Stimulated activated CD8-positive, alpha-beta memory T cell treated with anti-CD3 and anti-CD28 coated beads, Interleukin-4, amount 100 ng/mL, for 48 hours (primary cell): ENCODE data around the gene TMBIM1.
A peak's percentile ranks its signal among the peaks of the same experiment; 100 is the strongest.
"Not testable (repeated sequence)": the region's sequence is repeated elsewhere in the genome, so short reads cannot be mapped to it uniquely, and the experiment has no call there.

Experiments used
- DNase-seq: peaks from one replicate; pipeline ENCODE4 v3.0.0-alpha.2; 2020

The TMBIM1 gene

GRCh38 chr2:218290316-218291261, 1.7 kb downstream of the TMBIM1 start:
- peak; percentile 63 for DNase-seq

DNA sequence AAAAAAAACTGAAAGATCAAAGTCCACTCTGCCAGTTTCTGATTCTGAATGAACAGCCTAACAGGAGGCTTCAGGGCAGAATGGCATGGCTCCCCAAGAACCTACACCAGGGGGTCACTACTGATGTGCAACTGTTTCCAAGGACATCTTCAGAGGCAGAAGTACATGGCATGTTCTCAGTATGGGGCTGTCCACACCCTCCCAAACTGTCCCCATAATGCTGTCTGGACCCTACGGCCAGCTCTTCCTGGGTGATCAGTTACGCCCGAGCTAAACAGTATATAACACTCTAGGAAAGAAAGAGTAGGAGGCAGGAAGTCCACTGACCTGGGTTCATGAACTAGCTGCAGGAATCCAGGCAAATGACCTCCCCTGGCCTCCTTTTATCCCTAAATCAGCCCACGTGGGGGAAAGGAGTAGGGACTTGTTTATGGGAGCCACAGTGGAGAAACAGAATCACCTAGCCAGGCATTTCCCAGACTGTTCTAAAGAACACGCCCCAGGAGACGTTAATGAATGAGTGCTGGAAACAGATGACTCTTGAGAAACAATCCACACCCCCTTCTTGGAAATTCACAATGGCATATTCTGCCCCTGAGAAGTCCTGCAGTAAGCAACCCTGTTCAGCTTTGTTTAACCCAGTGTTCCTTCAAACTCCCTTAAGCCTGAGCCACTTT, 2.5 kb downstream of the TMBIM1 start:
- no peak for DNase-seq

GRCh38 chr2:218286570-218287459, 5.5 kb downstream of the TMBIM1 start:
- peak; percentile 84 for DNase-seq

DNA sequence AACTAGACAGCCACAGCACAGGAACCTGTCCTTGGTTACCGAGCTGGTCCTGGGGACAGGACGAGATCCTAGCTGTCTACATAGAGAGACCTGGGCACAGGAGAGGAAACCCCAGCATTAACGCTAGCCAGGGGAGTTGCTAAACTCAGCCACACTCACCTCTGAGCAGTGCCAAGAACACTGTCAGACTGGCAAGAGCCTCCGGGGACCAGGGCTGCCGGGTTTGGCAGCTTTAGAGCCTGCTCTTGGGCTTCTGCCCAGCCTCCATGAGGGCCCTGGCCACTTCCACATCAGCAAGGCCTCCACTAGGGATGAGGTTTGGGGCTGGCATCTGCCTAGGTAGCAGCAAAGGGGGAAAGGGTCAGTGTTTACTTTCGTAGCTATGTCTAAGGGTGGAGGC, 6.7 kb downstream of the TMBIM1 start:
- no peak for DNase-seq

- DNase-seq: peak; percentile 75
Measured at GRCh38 chr2:218284106-218284811, 8.0 kb downstream of the TMBIM1 start.

DNA sequence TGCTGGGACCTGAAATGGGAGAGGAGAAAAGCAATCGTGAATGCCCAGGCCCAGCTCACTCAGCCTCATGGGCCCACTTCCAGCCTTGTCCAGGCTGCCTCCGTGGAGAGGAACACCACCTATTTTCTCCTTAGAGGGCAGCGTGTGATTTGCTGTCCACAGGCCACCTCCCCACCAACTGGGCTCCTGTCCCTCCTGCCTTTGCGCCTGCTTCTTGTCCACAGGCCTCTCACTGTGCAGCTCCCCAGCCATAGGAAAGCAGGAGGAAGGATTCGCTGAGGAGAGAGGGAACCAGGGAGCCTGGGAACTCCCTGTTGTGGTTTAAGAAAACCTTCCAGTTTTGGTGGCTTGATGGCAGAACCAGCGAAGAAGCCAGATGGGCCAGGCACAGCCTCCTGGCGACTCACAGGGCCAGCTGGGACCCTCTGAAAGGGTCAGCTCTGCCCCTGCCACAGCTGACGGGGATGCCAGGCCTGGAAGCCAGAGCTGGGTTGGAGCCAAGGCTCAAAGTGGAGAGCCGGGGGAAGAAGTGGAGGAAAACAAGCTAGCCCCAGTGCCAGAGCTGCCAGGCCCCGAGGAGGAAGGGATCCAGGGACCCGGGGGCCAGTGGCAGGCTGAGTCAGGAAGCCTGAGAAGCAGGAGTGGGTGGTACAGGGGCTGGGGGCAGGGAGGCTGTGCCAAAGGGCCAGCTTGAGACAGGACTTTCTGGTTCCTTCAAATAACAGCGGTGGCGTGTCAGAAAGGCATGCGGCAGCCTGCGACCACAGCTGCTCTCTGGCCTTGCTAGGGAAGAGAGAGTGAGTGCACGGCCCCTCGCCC, 9.9 kb downstream of the TMBIM1 start:
- no peak for DNase-seq

GRCh38 chr2:218281449-218281848, 10.9 kb downstream of the TMBIM1 start:
- no peak for DNase-seq

GRCh38 chr2:218280260-218280870, 11.9 kb downstream of the TMBIM1 start:
- DNase-seq: no peak

DNA sequence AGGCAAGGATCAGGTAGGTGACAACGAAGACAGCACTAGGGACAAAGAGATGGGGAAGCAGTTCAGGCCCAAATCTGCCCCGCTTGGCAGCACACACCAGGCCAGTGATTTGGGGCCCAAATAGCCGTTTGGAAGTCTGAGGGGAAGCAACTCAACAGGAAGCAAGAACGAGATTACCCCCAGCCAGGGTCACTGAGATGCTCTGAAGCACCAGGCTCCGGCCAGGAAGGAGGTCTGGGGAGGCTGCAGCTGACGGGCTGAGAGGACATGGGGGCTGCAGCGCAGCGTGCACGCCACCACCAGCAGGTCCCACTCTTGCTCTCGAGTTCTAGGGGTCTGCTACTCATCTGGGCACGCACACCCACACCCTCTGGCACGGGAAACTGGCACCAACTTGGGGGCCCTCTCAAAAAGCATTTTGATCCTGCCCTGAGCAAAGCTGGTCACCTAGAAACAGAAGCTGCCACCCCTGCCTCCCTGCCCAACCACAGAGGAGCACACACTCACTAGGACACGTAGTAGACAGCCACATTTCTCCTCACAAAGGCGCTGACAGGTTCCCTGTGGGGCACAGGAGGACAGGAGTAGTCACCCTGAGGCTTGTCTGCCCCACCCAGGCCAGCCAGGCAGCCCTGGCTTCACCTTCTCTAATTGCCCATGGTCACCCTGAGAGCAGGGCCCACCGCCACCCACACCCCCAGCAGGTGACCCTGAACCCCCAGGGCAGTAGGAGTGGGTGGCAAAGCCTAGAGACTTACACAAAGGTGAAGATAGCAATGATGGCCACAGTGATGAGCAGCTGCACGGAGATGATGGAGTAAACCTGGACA, 13.6 kb downstream of the TMBIM1 start:
- no peak for DNase-seq

- no peak for DNase-seq
Measured at GRCh38 chr2:218277921-218278320, 14.4 kb downstream of the TMBIM1 start.

- no peak for DNase-seq
Measured at GRCh38 chr2:218276986-218277755, 15.1 kb downstream of the TMBIM1 start.

- DNase-seq: no peak
Measured at GRCh38 chr2:218275371-218276072, 16.8 kb downstream of the TMBIM1 start.

GRCh38 chr2:218274586-218274985, 17.7 kb downstream of the TMBIM1 start:
- DNase-seq: no peak

DNA sequence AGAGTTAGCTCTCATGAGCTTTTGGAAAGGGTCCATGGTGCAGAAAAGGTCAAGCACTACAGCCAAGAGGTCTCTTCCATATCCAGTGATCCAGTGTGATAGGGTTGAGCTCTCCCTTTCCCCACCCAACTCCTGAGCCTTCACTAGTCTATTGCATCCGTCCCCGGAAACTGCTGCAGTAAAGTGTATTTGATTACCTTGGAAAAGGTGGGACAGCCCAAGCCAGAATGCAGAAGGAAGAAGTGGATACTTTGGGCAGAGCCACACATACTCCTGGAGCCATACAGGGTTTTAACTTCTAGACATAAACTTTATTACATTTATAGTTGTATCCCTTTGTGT, 18.4 kb downstream of the TMBIM1 start:
- no peak for DNase-seq

- DNase-seq: not testable (repeated sequence)
Measured at GRCh38 chr2:218273214-218273907, 18.9 kb downstream of the TMBIM1 start.

GRCh38 chr2:218272531-218273212, 19.6 kb downstream of the TMBIM1 start:
- peak; percentile 84 for DNase-seq

DNA sequence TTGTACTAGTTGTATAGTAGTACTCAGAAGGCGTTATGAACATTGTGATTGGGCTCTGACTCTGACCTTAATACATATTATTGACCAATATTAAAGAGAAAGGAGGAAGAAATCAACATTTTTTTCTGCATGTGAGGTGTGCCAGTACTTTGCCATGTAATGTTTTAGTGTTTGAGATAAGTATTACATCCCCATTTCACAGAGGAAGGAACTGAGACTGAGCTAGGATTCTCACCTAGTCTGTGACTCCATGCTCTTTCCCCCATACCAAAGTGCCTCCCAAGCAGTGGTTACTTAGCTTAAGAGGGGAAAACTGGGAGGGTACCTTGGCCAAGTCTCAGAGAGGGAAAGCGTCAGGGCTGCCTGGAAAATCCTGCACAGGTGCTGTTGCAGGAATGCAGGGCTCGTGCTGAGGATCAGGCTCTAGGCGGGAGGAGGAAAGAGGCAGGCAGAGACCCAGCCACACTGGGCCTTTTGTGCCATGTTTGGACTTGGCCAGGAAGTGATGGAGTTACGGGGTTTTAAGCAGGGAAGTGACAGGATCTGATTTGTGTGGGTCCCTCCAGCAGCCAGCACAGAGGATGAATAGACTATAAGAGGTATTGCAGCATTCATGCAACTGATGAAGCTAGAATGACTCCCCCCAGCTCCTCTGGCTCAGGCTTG, 20.3 kb downstream of the TMBIM1 start:
- DNase-seq: no peak
